Stimulated activated CD4-positive, alpha-beta T cell treated with anti-CD3 and anti-CD28 coated beads, TNF-alpha, amount 100 ng/mL, for 1 hour (primary cell): Measurements from ENCODE around the gene CCDC12.
"Not testable (repeated sequence)": the region's sequence is repeated elsewhere in the genome, so short reads cannot be mapped to it uniquely, and the experiment has no call there.

Source experiments
- DNase-seq, 3 donors: peaks; one replicate each; pipeline ENCODE4 v3.0.0-alpha.2; 2020; ENCODE audit warnings: low read depth in 3 of 3, low spot score in 1 of 3

The CCDC12 gene

DNA sequence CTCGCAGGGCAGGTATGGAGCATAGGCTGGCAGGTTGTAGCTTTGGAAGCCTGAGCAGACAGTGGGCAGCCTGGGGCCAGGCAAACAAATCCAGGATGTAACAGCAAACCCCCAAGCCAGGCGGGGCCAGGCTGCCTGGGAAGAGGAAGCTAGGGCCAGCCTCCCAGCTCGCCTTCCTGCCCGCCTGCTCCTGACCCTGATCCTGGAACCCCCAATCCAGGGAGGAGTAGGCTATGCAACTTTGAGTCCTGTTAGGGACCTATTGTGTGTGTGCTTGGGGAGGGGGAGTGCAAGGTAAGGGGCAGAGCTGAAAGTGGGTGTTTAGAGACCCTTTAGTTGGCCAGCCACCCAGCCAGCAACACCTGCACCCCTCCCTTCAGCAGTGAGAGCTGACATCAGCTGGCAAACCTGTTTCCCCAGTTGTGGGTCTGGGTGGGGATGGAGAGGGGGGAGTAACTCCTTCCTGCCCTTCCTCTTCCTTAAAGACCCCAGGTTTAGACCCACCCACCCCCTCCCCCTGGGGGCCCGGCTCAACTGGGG lies 5.5 kb upstream of the CCDC12 start:
- DNase-seq: no peak

DNA sequence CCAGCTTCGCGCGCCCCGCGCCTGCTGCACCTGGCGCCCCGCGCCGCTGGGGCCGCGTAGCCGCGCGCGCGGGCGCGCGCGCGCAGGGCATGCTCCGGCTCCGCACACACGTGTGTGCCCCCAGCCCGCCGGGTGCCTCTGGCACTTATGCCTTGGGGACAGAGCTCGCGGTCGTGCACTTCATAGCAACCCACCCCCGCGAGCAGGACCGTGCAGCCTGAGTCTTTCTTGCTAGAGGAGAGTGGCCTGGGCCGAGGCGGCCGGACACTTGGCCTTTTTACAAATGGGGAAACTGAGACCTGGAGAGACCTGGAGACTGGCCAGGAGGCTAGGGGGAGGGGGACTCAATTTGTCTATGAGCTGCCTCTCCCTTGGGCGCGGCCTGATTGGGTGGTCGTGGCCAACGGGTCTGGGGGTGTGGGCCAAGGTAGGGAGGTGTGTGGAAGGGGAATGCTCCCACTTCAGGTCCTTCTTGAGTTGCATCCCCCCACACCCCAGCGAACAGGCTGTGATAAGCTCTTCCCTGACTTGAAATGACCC lies 3.5 kb upstream of the CCDC12 start:
- no peak for DNase-seq

- peak; percentile 90 to 91 (median 90) for DNase-seq
Observed at GRCh38 chr3:46978985-46979944, 2.7 kb upstream of the CCDC12 start, which contains the start of gene NBEAL2. Gene NBEAL2, plus strand, starts transcription at chr3:46979666. Its CDS starts 196 bp downstream, at chr3:46979862.

GRCh38 chr3:46978381-46978780 lies 1.8 kb upstream of the CCDC12 start:
- DNase-seq: no peak

GRCh38 chr3:46977811-46978195 lies 1.3 kb upstream of the CCDC12 start:
- DNase-seq: no peak

DNA sequence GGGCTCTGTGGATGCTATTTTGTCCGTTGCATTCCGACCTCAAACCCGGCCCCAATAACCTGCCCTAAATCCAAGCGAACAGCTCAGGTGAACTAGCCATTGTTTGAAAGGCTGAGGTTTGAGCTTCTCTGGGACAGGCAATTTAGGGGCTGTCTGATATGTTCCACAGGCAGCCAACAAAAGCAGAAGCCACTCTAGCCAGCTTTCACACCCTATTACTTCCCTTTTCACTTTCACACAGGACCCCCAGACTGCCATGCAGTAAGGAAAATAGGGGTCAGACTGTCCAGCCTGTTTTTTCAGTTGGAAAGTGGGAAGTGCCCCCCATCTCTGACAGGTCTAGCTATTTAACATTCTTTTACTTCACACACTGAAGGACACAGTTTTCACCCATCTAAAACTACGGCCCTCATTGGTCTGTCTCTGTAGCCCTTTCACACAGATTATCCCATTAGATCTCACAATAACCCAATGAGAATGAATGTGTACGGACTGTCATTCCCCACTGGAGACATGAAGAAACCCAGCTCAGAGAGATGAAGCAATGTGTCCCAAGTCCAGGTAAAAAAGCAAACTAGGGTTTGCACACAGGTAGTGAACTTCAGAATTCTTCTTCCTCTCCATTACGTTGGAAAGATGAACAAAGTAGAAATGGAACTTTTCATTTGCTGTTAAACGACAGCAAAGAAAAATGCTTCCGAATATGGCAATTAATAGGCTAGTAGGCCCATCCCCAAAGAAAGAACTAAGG lies 1.9 kb downstream of the CCDC12 start:
- no peak for DNase-seq

DNA sequence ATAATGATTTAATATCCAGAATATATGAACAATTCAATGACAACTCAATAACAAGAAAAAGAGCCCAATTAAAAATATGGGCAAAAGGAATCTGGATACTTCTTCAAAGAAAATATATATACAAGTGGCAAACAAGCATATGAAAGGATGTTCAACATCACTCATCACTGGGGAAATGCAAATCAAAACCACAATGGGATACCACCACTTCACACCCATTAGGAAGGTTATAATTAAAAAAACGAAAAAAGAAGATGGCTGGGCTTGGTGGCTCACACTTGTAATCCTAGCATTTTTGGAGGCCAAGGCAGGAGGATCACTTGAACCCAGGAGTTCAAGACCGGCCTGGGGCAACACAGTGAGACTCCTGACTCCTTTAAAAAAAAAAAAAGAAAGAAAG lies 4.1 kb downstream of the CCDC12 start:
- DNase-seq: no peak

- DNase-seq: no peak
Observed at GRCh38 chr3:46971742-46972141, 4.8 kb downstream of the CCDC12 start.

- no peak for DNase-seq
Observed at GRCh38 chr3:46971151-46971550, 5.4 kb downstream of the CCDC12 start.

DNA sequence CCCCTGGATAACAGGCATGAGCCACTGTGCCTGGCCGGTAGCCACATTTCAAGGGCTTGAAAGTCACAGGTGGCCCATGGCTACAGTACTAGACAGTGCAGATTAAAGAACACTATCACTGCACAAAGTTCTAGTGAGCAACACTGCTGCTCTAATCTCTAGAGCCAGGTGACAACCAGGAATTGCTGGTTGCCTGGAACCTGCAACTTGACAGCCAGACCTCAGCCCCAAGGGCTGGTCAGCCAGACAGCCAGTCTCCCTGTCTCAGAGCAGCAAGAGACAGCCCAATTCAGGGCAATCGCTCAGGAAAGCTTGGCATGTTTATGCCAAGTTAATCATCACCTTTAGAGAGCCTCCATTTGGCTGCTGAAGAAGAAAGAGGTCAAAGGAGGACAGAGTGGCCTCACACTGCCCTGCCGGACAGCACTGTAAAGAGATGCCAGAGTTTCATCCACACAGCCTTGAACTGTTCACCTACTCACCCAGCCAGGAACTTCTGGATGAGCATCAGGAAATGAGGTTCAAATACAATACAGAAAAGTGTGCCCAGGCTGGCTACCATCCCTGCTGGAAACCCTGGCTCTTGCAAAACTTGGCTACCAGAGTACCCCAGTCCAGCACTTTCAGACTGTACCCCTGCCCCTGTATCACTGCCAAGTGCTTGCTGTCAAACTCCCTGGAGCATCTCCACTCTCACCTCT lies 6.0 kb downstream of the CCDC12 start:
- no peak for DNase-seq

- DNase-seq: no peak
Observed at GRCh38 chr3:46968783-46969428, 7.6 kb downstream of the CCDC12 start.

- DNase-seq: no peak
Observed at GRCh38 chr3:46966811-46967210, 9.7 kb downstream of the CCDC12 start.

GRCh38 chr3:46965151-46965550 lies 11.4 kb downstream of the CCDC12 start:
- no peak for DNase-seq

DNA sequence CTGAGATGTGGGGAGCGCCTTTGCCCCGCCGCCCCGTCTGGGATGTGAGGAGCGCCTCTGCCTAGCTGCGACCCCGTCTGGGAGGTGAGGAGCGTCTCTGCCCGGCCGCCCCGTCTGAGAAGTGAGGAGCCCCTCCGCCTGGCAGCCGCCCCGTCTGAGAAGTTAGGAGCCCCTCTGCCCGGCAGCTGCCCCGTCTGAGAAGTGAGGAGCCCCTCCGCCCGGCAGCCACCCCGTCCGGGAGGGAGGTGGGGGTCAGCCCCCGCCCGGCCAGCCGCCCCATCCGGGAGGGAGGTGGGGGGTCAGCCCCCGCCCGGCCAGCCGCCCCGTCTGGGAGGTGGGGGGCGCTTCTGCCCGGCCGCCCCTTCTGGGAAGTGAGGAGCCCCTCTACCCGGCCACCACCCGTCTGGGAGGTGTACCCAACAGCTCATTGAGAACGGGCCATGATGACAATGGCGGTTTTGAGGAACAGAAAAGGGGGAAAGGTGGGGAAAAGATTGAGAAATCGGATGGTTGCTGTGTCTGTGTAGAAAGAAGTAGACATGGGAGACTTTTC lies 12.4 kb downstream of the CCDC12 start:
- DNase-seq: not testable (repeated sequence)

- no peak for DNase-seq
Observed at GRCh38 chr3:46962990-46963389, 13.6 kb downstream of the CCDC12 start.

DNA sequence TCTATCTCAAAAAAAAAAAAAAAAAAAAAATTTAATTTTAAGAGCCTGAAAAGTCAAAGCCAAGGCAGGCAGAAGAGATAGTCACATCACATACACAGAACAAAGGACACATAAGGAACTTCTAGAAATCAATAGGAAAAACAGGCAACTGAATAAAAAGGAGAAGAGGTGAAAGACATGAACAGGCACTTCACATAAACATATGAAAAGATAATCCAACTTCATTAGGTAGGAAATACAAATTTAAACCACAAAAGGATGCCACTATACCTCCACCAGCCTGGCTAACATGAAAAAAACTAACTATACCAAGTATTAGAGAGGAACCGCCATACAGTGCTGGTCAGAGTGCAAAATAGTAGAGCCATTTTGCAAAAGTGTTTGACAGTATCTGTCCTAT lies 14.1 kb downstream of the CCDC12 start:
- DNase-seq: no peak

GRCh38 chr3:46960835-46961234 lies 15.7 kb downstream of the CCDC12 start:
- DNase-seq: no peak

GRCh38 chr3:46960081-46960701 lies 16.4 kb downstream of the CCDC12 start:
- no peak for DNase-seq

DNA sequence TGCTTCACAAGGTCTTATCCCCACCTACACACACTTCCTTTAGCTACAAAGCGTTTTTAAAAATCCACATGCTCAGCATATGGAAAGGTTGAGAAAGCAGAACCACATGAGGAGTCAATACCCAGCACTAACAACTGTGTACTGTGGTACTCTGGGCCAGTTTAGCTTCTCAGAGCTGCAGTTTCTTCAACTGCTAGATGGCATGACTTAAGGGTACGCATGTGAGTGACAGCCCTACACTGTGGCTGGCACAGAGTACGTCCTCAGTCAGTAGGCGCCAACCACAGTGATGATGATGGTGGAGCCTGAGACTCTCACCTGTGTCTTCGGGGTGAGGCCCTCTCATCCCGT lies 17.4 kb downstream of the CCDC12 start:
- DNase-seq: no peak
